SJSA1 (cell line): Measurements from ENCODE around the gene LYPLA2. TPM values are rescaled to one million over a fixed set of nuclear protein-coding genes. Genes with fewer than 3 reads are reported as not detected.
A peak's percentile ranks its signal among the peaks of the same experiment; 100 is the strongest.
"Not testable (repeated sequence)": the region's sequence is repeated elsewhere in the genome, so short reads cannot be mapped to it uniquely, and the experiment has no call there.

Source experiments
- DNase-seq, 2 experiments: peaks; one replicate each; pipeline ENCODE4 v3.0.0-alpha.2; 2015 to 2020; ENCODE audit warnings: low spot score in 2 of 2, low read depth in 1 of 2
- H3K27ac ChIP-seq: fragments of 250-450 bp; sonication (Bioruptor Pico); 2 replicates; pipeline ENCODE4 v1.5.1; 2020; ENCODE audit warnings: mild to moderate bottlenecking, moderate library complexity
- H3K27me3 ChIP-seq: fragments of 250-450 bp; sonication (Bioruptor Pico); replicated peaks from 2 replicates; pipeline ENCODE4 v1.5.1; 2020; ENCODE audit warnings: mild to moderate bottlenecking, moderate library complexity
- H3K36me3 ChIP-seq: fragments of 250-450 bp; sonication (Bioruptor Pico); 2 replicates; pipeline ENCODE4 v1.5.1; 2020; ENCODE audit warnings: mild to moderate bottlenecking
- H3K4me1 ChIP-seq: fragments of 250-450 bp; sonication (Bioruptor Pico); replicated peaks from 2 replicates; pipeline ENCODE4 v1.6.1; 2021; ENCODE audit warnings: mild to moderate bottlenecking
- H3K4me3 ChIP-seq: fragments of 250-450 bp; sonication (Bioruptor Pico); 2 replicates; pipeline ENCODE4 v1.5.1; 2020; ENCODE audit warnings: mild to moderate bottlenecking
- H3K9me3 ChIP-seq: fragments of 250-450 bp; sonication (Bioruptor Pico); replicated peaks from 2 replicates; pipeline ENCODE4 v1.5.1; 2020; ENCODE audit warnings: mild to moderate bottlenecking
- total RNA-seq: library from RNA; depleted of rRNA; stranded (reverse); fragments of >200 nt; shearing (Covaris generic); gene quantifications from 2 replicates; pipeline ENCODE4 v1.2.3, GENCODE V29; 2014

The LYPLA2 gene
- total RNA-seq, 1 experiment from 2014 or later = 46.6 TPM

DNA sequence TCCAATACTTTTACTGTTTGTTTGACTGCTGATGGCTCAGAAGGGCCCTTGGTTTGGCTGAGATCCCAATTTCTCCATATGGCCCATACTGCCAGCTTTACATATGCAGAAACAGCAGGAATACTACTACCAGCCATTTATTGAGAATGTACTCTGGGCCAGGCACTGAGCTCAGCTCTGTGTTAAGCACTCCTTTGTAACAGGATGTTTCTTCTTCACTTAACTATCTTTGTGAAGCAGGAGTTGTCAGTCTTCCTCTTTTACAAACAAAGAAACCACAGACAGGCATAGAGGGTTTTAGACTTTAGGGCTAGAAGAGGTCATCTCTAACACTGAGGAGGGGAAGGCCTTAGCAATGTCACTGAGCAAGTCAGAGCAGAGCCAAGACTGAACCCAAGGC, 26.0 kb downstream of the LYPLA2 start:
- H3K4me1 ChIP-seq = no peaks in the 10 kb centered on the region
- no peaks in the 10 kb centered on the region for H3K27me3 ChIP-seq
- no peak for DNase-seq
- H3K36me3 ChIP-seq = peaks cover 21% of the 10 kb centered on the region
- H3K4me3 ChIP-seq = no peak overlapping the region
- H3K27ac ChIP-seq = no peak overlapping the region
- no peaks in the 10 kb centered on the region for H3K9me3 ChIP-seq

DNA sequence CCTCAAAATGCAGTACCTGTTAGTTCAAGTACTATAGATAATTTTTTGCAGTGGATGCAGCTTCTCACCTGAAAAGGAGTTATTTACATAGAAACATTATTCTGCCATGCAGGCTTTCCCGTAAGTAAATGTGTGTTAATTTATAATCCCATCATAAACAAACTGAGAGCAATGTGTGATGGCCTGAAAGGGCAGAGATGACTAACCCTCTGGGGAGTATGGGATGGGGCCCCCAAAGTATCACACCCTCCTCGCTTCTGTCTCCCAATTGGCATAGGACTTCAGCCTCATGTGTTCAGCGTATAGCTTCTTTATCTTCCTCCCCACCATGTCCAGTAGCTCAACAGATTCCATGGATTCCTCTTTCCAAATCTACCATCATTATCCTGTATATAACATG, 26.7 kb downstream of the LYPLA2 start:
- no peaks in the 10 kb centered on the region for H3K9me3 ChIP-seq
- H3K27ac ChIP-seq = no peak overlapping the region
- H3K27me3 ChIP-seq = no peaks in the 10 kb centered on the region
- DNase-seq = no peak
- no peak overlapping the region for H3K4me3 ChIP-seq
- H3K4me1 ChIP-seq = no peaks in the 10 kb centered on the region
- peaks cover 21% of the 10 kb centered on the region for H3K36me3 ChIP-seq

DNA sequence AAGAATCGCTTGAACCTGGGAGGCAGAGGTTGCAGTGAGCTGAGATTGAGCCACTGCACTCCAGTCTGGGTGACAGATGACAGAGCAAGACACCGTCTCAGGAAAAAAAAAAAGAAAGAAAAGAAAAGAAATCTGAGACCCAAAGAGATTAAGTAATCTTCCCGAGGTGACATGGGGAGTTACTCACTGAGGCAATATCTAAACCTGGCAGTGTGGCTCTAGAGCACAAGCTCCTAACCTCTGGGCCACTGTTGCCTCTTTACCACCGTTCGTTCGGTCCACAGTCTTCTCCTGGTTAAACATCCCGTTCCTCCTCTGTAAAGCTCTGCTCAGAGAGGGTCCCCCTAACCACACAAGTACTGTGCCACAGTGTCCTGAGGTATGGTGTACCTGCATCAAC, 32.8 kb downstream of the LYPLA2 start:
- peaks cover 10% of the 10 kb centered on the region for H3K36me3 ChIP-seq
- H3K27ac ChIP-seq = no peak overlapping the region
- no peak for DNase-seq
- no peak overlapping the region for H3K4me3 ChIP-seq
- H3K9me3 ChIP-seq = no peaks in the 10 kb centered on the region
- H3K4me1 ChIP-seq = peaks cover 10% of the 10 kb centered on the region
- no peaks in the 10 kb centered on the region for H3K27me3 ChIP-seq

GRCh38 chr1:23824711-23825075, 33.7 kb downstream of the LYPLA2 start:
- Histone ChIP-seq H3K36me3 (peaks cover 10% of the 10 kb centered on the region), H3K27me3 (no peaks in the 10 kb centered on the region), H3K4me3 (peak overlapping the region; percentile 92), H3K9me3 (no peaks in the 10 kb centered on the region), H3K4me1 (peaks cover 10% of the 10 kb centered on the region), H3K27ac (peak overlapping the region; percentile 86)
- no peak for DNase-seq

DNA sequence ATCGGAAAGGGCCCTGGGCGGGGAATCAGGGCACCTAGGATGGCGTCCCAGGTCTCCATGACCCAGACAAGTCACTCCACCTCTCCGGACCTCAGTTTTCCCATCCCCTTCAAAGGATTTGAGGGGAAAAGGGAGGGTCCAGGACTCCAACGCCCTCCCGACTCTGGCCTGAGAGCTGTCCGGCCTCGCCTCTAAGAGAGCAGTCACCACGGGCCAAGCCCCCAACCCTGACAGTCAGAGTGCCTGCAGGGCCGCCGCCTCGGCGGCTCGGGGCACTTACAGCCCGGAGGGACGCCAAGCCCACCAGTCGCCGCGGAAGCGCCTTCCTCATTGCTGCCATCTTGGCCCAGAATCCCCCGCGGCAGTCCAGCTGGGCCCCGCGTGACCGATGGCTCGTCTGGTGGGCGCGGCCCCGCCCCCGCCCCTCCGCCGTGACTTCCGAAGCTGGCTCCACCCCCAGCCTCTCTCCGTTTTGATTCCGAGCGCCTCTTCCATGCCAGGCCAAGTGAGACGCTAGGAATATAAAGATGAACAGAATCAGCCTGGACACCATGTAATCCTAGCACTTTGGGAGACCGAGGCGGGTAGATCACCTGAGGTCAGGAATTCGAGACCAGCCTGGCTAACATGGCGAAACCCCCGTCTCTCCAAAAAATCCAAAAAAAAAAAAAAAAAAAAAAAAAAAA, 34.3 kb downstream of the LYPLA2 start, which contains the start of gene HMGCL:
Gene HMGCL, minus strand, starts transcription at position 354 of the 686 bp plus-strand sequence. Its CDS starts 14 bp downstream, at position 340.
- Histone ChIP-seq H3K27ac (peak within 1 kb of the TSS; percentile 86), H3K36me3 (peaks cover 10% of the 10 kb centered on the region), H3K4me1 (peaks cover 10% of the 10 kb centered on the region), H3K4me3 (peak within 1 kb of the TSS; percentile 92), H3K9me3 (no peaks in the 10 kb centered on the region), H3K27me3 (no peaks in the 10 kb centered on the region)
- DNase-seq = peak; percentile 76 to 89

DNA sequence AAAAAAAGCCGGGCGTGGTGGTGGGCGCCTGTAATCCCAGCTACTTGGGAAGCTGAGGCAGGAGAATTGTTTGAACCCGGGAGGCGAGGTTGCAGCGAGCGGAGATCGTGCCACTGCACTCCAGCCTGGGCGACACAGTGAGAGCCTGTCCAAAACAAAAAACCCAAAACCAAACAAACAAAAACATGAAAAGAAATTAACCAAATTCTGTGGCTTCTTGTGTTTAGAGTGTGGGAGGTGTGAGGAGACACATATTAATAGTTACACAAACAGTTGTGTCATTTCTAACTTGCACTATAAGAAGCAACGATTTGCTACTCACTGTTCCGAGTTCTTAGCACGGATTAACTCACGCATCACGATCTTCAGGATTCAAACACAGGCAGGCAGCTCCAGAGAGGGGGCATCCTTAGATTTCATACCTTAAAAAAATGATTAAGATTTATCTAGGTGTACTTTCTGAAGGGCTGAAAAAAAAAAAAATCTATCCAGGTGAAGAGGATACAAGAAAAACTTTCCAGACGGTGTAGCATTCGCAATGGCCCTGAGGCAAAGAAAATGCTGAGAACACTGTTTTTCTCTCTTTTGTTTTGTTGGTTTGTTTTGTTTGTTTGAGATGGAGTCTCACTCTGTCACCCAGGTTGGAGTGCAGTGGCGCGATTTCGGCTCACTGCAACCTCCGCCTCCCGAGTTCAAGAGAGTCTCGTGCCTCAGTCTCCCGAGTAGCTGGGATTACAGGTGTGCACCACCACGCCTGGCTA, 35.0 kb downstream of the LYPLA2 start:
- no peak for DNase-seq
- no peak overlapping the region for H3K27ac ChIP-seq
- H3K4me1 ChIP-seq = peaks cover 10% of the 10 kb centered on the region

DNA sequence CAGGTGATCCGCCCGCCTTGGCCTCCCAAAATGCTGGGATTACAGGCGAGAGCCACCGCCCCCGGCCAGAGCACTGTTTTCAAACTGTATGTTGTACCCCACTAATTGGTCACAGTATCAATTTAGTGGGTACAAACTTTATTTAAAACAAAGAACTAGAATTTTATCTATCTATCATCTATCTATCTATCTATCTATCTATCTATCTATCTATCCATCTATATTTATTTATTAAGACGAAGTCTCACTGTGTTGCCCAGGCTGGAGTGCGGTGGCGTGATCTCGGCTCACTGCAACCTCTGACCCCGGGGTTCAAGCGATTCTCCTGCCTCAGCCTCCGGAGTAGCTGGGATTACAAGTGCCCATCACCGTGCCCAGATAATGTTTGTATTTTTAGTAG, 35.6 kb downstream of the LYPLA2 start:
- DNase-seq, H3K9me3 ChIP-seq, H3K27ac ChIP-seq, H3K27me3 ChIP-seq, H3K4me1 ChIP-seq, H3K4me3 ChIP-seq: not testable (repeated sequence)
- H3K36me3 ChIP-seq = peaks cover 10% of the 10 kb centered on the region

More for the DNA sequence above, 35.0 kb downstream of the LYPLA2 start:
- Histone ChIP-seq H3K27me3 (no peaks in the 10 kb centered on the region), H3K9me3 (no peaks in the 10 kb centered on the region), H3K36me3 (peaks cover 10% of the 10 kb centered on the region), H3K4me3 (peak overlapping the region; percentile 92)

DNA sequence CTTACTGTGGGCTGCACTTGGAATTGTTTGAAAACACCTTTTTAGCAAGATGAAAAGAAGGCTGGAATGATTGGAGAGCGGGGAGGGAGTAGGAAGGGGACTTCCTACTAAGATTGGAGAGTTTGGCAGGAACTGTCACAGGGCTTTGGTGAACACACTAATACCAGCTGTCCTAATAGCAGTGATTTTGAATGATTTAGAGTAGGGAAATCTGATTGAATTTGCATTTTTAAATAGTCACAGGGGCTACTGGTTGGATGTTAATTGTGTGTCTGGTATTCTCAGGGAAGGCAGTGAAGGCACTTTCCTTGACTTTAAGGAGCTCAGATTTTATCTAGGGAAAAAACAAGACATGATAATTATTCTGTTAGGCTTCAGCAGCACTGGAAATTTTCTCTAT, 36.8 kb downstream of the LYPLA2 start:
- peaks cover 10% of the 10 kb centered on the region for H3K4me1 ChIP-seq
- no peak for DNase-seq
- no peaks in the 10 kb centered on the region for H3K27me3 ChIP-seq
- H3K27ac ChIP-seq = no peak overlapping the region
- no peaks in the 10 kb centered on the region for H3K9me3 ChIP-seq
- H3K36me3 ChIP-seq = peaks cover 10% of the 10 kb centered on the region
- H3K4me3 ChIP-seq = no peak overlapping the region

- not testable (repeated sequence) for H3K36me3 ChIP-seq, DNase-seq, H3K4me3 ChIP-seq, H3K4me1 ChIP-seq, H3K27me3 ChIP-seq, H3K27ac ChIP-seq, H3K9me3 ChIP-seq
Observed at GRCh38 chr1:23834156-23834555, 43.2 kb downstream of the LYPLA2 start.

GRCh38 chr1:23836037-23836436, 45.1 kb downstream of the LYPLA2 start:
- no peaks in the 10 kb centered on the region for H3K9me3 ChIP-seq
- H3K27ac ChIP-seq = no peak overlapping the region
- no peak overlapping the region for H3K4me3 ChIP-seq
- peaks cover 6% of the 10 kb centered on the region for H3K4me1 ChIP-seq
- no peaks in the 10 kb centered on the region for H3K36me3 ChIP-seq
- H3K27me3 ChIP-seq = peaks cover 6% of the 10 kb centered on the region
- no peak for DNase-seq

DNA sequence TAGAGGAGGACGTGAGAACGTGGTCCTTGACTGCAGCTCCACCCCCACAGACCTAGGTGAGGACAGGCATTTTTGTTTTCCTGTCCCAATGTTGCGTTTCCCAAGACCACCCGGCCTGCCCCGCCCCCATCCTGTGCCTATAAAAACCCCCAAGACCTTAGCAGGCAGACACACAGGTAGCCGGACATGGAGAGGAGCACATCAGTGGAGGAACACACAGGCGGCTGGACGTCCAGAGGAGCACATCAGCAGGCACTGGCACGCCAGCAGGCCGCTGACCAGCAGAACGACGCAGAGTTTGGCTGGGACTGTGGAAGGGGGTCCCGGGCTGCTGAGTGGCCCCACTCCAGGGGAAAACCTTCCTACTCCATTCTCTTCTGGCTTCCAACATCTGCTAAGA, 47.0 kb downstream of the LYPLA2 start:
- DNase-seq = no peak
- Histone ChIP-seq H3K27me3 (peaks cover 11% of the 10 kb centered on the region), H3K4me3 (no peak overlapping the region), H3K4me1 (peaks cover 6% of the 10 kb centered on the region), H3K27ac (no peak overlapping the region), H3K36me3 (no peaks in the 10 kb centered on the region), H3K9me3 (no peaks in the 10 kb centered on the region)

DNA sequence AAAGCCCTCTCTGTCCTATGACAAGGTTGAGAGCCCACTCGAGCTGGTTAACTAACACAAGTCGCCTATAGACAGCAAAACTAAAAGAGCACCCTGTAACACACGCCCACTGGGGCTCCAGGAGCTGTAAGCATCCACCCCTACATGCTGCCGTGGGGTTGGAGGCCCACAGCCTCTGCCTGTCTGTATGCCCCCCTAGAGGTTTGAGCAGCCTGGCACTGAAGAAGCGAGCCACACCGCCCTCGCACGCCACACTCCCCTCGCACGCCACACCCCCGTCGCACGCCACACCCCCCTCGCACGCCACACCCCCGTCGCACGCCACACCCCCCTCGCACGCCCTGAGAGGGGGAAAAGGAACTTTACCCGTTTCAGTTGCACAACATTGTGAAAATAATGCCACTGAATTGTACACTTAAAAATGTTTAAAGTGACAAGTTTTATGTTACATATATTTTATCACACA, 47.5 kb downstream of the LYPLA2 start:
- peak; percentile 52 to 71 for DNase-seq
- H3K27me3 ChIP-seq = peaks cover 11% of the 10 kb centered on the region

DNA sequence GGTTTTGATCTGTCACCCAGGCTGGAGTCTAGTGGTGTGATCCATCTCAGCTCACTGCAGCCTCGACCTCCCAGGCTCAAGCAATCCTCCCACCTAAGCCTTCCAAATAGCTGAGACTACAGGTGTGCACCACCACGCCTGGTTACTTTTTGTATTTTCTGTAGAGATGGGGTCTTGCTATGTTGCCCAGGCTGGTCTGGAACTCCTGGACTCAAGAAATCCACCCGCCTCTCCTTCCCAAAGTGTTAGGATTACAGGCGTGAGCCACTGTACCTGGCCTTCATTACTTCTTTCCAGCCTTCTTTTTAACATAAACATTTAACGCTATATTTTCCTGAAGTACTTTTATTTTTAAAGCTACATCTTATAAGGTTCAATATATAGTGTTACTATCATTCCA, 52.7 kb downstream of the LYPLA2 start:
- Histone ChIP-seq H3K4me3 (no peak overlapping the region), H3K27me3 (peaks cover 5% of the 10 kb centered on the region; the same call in 1 of the 2 replicates), H3K4me1 (no peaks in the 10 kb centered on the region), H3K27ac (no peak overlapping the region), H3K36me3 (no peaks in the 10 kb centered on the region), H3K9me3 (no peaks in the 10 kb centered on the region)
- DNase-seq = no peak

More for the DNA sequence above, 47.5 kb downstream of the LYPLA2 start:
- peaks cover 6% of the 10 kb centered on the region for H3K4me1 ChIP-seq
- no peaks in the 10 kb centered on the region for H3K36me3 ChIP-seq
- no peak overlapping the region for H3K4me3 ChIP-seq
- no peak overlapping the region for H3K27ac ChIP-seq
- no peaks in the 10 kb centered on the region for H3K9me3 ChIP-seq
